SHP77 (cell line): Measurements from ENCODE around the gene COMMD3.
"Not testable (repeated sequence)": the region's sequence is repeated elsewhere in the genome, so short reads cannot be mapped to it uniquely, and the experiment has no call there.

Experiments
- DNase-seq, 2 experiments: peaks; one replicate each; lab custom pipeline; 2025; lab: John Stamatoyannopoulos, UW

The COMMD3 gene

GRCh38 chr10:22338931-22339330, 22.7 kb downstream of the COMMD3 start:
- DNase-seq, result no peak

GRCh38 chr10:22339761-22340328, 23.7 kb downstream of the COMMD3 start:
- DNase-seq, result no peak

- DNase-seq, result peak; percentile 67 to 74
These were observed 24.4 kb downstream of the COMMD3 start for GRCh38 chr10:22340329-22341189.

GRCh38 chr10:22341190-22341925, 25.2 kb downstream of the COMMD3 start:
- DNase-seq, result peak; percentile 43 to 66

- no peak for DNase-seq
These were observed 25.7 kb downstream of the COMMD3 start for GRCh38 chr10:22341926-22342196.

- no peak for DNase-seq
These were observed 26.2 kb downstream of the COMMD3 start for GRCh38 chr10:22342421-22342820.

- DNase-seq, result no peak
These were observed 27.5 kb downstream of the COMMD3 start for GRCh38 chr10:22343731-22344130.

- no peak for DNase-seq
These were observed 28.1 kb downstream of the COMMD3 start for GRCh38 chr10:22344249-22344648.

- DNase-seq, result no peak
These were observed 28.7 kb downstream of the COMMD3 start for GRCh38 chr10:22344781-22345300.

GRCh38 chr10:22345301-22346095, 29.3 kb downstream of the COMMD3 start, which contains the start of gene SPAG6:
SPAG6 (plus strand) TSS chr10:22345496; CDS start chr10:22345612, 116 bp downstream.
- DNase-seq, result no peak

GRCh38 chr10:22346096-22346661, 30.0 kb downstream of the COMMD3 start:
- no peak for DNase-seq

- no peak for DNase-seq
These were observed 33.6 kb downstream of the COMMD3 start for GRCh38 chr10:22349755-22350154.

- no peak for DNase-seq
These were observed 35.0 kb downstream of the COMMD3 start for GRCh38 chr10:22351131-22351703.

GRCh38 chr10:22356324-22356873, 40.2 kb downstream of the COMMD3 start:
- no peak for DNase-seq

- DNase-seq, result not testable (repeated sequence)
These were observed 41.6 kb downstream of the COMMD3 start for GRCh38 chr10:22357770-22358169.

GRCh38 chr10:22363305-22363704, 47.1 kb downstream of the COMMD3 start:
- DNase-seq, result no peak

GRCh38 chr10:22364407-22365140, 48.4 kb downstream of the COMMD3 start:
- DNase-seq, result no peak

GRCh38 chr10:22365233-22365632, 49.0 kb downstream of the COMMD3 start:
- DNase-seq, result no peak

- no peak for DNase-seq
These were observed 49.7 kb downstream of the COMMD3 start for GRCh38 chr10:22365644-22366434.

- DNase-seq, result no peak
These were observed 50.2 kb downstream of the COMMD3 start for GRCh38 chr10:22366435-22366703.
